Dermis blood vessel endothelial cell (primary cell): ENCODE data around the gene AP5B1. TPM values are rescaled to one million over a fixed set of nuclear protein-coding genes. Genes with fewer than 3 reads are reported as not detected.
A peak's percentile ranks its signal among the peaks of the same experiment; 100 is the strongest.

ENCODE experiments used
- DNase-seq: peaks from one replicate; pipeline ENCODE4 v3.0.0; 2010
- total RNA-seq: library from RNA; depleted of rRNA; stranded (reverse); fragments of >200 nt; gene quantifications from 2 replicates; pipeline ENCODE4 v1.2.3, GENCODE V29; 2014

AP5B1 gene
- total RNA-seq, result 11.6 and 13.8 TPM in 2 replicates

GRCh38 chr11:65780770-65781151 lies at the start of gene AP5B1:
Gene AP5B1, minus strand, starts transcription at chr11:65780976. Its CDS starts 385 bp downstream, at chr11:65780591.
- peak; percentile 64 for DNase-seq

- no peak for DNase-seq
Observed at GRCh38 chr11:65829459-65829858, 48.7 kb upstream of the AP5B1 start.

- no peak for DNase-seq
Observed at GRCh38 chr11:65826984-65827735, 46.4 kb upstream of the AP5B1 start.

GRCh38 chr11:65822776-65823528 lies 42.2 kb upstream of the AP5B1 start:
- no peak for DNase-seq

- no peak for DNase-seq
Observed at GRCh38 chr11:65821107-65821506, 40.3 kb upstream of the AP5B1 start.

GRCh38 chr11:65817835-65818680 lies 37.3 kb upstream of the AP5B1 start:
- peak; percentile 92 for DNase-seq

GRCh38 chr11:65817312-65817834 lies 36.6 kb upstream of the AP5B1 start:
- DNase-seq, result no peak

- no peak for DNase-seq
Observed at GRCh38 chr11:65816696-65817095, 35.9 kb upstream of the AP5B1 start.

- DNase-seq, result no peak
Observed at GRCh38 chr11:65814986-65815565, 34.3 kb upstream of the AP5B1 start.

- DNase-seq, result peak; percentile 10
Observed at GRCh38 chr11:65814131-65814985, 33.6 kb upstream of the AP5B1 start.

- DNase-seq, result no peak
Observed at GRCh38 chr11:65811764-65812475, 31.1 kb upstream of the AP5B1 start.

GRCh38 chr11:65810046-65810868 lies 29.5 kb upstream of the AP5B1 start:
- no peak for DNase-seq

- no peak for DNase-seq
Observed at GRCh38 chr11:65809496-65809895, 28.7 kb upstream of the AP5B1 start.

- DNase-seq, result no peak
Observed at GRCh38 chr11:65808744-65809341, 28.1 kb upstream of the AP5B1 start.

- DNase-seq, result no peak
Observed at GRCh38 chr11:65806979-65807378, 26.2 kb upstream of the AP5B1 start.

GRCh38 chr11:65803797-65804492 lies 23.2 kb upstream of the AP5B1 start:
- DNase-seq, result no peak

- no peak for DNase-seq
Observed at GRCh38 chr11:65802841-65803240, 22.1 kb upstream of the AP5B1 start.

GRCh38 chr11:65801153-65801987 lies 20.6 kb upstream of the AP5B1 start:
- DNase-seq, result no peak
